Measurements from ENCODE around the gene HKDC1.

Gene HKDC1

DNA sequence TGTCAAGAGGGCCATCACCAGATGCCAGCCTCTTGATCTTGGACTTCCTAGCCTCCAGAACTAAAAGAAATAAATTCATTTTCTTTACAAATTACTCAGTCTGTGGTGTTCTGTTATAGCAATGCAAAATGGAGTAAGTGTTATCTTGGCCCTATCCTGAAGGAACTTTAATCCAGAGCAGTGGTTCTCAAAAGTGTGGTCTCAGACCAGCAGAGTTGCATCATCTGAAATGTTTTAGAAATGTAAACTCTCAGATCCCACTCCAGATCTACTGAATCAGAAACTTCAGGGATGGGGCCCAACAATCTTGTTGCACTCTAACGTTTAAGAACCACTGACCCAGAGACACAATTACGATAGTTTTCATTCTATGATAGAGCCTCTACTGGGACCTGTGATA lies 43.3 kb upstream of the HKDC1 start:
- ATAC-seq = no peak
- TF ChIP-seq BACH2 (CRISPR knock-in tag; IDR thresholded peaks at IDR 0.05; ENCODE audit: borderline replicate concordance) (no peak), ESRRG (CRISPR knock-in tag; IDR thresholded peaks at IDR 0.05) (no peak), ZC3H10 (CRISPR knock-in tag; IDR thresholded peaks at IDR 0.05) (no peak), ZFP3 (CRISPR knock-in tag; IDR thresholded peaks at IDR 0.05) (no peak), OSR1 (CRISPR knock-in tag; IDR thresholded peaks at IDR 0.05) (no peak), SNAI2 (CRISPR knock-in tag; IDR thresholded peaks at IDR 0.05) (no peak), TOX (CRISPR knock-in tag; IDR thresholded peaks at IDR 0.05; ENCODE audit: borderline replicate concordance) (no peak), ZNF70 (CRISPR knock-in tag; IDR thresholded peaks at IDR 0.05) (no peak), TCF4 (CRISPR knock-in tag; IDR thresholded peaks at IDR 0.05; ENCODE audit: borderline replicate concordance) (no peak), ZNF8 (CRISPR knock-in tag; IDR thresholded peaks at IDR 0.05) (no peak), ZNF565 (CRISPR knock-in tag; conservative IDR thresholded peaks at IDR 0.05; ENCODE audit: low read depth) (no peak), ZFP30 (CRISPR knock-in tag; IDR thresholded peaks at IDR 0.05) (no peak), CSDC2 (CRISPR knock-in tag; IDR thresholded peaks at IDR 0.05) (no peak), GLIS3 (CRISPR knock-in tag; IDR thresholded peaks at IDR 0.05) (no peak), RARB (CRISPR knock-in tag; IDR thresholded peaks at IDR 0.05) (no peak), ISL1 (CRISPR knock-in tag; IDR thresholded peaks at IDR 0.05) (no peak)
- TF ChIP-seq, protein P1, sequence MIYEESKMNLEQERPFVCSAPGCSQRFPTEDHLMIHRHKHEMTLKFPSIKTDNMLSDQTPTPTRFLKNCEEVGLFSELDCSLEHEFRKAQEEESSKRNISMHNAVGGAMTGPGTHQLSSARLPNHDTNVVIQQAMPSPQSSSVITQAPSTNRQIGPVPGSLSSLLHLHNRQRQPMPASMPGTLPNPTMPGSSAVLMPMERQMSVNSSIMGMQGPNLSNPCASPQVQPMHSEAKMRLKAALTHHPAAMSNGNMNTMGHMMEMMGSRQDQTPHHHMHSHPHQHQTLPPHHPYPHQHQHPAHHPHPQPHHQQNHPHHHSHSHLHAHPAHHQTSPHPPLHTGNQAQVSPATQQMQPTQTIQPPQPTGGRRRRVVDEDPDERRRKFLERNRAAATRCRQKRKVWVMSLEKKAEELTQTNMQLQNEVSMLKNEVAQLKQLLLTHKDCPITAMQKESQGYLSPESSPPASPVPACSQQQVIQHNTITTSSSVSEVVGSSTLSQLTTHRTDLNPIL (CRISPR knock-in tag; IDR thresholded peaks at IDR 0.05; ENCODE audit: low read depth) = no peak
- TF ChIP-seq, protein P2, sequence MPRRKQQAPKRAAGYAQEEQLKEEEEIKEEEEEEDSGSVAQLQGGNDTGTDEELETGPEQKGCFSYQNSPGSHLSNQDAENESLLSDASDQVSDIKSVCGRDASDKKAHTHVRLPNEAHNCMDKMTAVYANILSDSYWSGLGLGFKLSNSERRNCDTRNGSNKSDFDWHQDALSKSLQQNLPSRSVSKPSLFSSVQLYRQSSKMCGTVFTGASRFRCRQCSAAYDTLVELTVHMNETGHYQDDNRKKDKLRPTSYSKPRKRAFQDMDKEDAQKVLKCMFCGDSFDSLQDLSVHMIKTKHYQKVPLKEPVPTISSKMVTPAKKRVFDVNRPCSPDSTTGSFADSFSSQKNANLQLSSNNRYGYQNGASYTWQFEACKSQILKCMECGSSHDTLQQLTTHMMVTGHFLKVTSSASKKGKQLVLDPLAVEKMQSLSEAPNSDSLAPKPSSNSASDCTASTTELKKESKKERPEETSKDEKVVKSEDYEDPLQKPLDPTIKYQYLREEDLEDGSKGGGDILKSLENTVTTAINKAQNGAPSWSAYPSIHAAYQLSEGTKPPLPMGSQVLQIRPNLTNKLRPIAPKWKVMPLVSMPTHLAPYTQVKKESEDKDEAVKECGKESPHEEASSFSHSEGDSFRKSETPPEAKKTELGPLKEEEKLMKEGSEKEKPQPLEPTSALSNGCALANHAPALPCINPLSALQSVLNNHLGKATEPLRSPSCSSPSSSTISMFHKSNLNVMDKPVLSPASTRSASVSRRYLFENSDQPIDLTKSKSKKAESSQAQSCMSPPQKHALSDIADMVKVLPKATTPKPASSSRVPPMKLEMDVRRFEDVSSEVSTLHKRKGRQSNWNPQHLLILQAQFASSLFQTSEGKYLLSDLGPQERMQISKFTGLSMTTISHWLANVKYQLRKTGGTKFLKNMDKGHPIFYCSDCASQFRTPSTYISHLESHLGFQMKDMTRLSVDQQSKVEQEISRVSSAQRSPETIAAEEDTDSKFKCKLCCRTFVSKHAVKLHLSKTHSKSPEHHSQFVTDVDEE (CRISPR knock-in tag; IDR thresholded peaks at IDR 0.05) = no peak
- TF ChIP-seq, protein P3, sequence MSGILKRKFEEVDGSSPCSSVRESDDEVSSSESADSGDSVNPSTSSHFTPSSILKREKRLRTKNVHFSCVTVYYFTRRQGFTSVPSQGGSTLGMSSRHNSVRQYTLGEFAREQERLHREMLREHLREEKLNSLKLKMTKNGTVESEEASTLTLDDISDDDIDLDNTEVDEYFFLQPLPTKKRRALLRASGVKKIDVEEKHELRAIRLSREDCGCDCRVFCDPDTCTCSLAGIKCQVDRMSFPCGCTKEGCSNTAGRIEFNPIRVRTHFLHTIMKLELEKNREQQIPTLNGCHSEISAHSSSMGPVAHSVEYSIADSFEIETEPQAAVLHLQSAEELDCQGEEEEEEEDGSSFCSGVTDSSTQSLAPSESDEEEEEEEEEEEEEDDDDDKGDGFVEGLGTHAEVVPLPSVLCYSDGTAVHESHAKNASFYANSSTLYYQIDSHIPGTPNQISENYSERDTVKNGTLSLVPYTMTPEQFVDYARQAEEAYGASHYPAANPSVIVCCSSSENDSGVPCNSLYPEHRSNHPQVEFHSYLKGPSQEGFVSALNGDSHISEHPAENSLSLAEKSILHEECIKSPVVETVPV (CRISPR knock-in tag; IDR thresholded peaks at IDR 0.05) = no peak

- ATAC-seq = peak; percentile 56
Measured at GRCh38 chr10:69179089-69179742, 40.9 kb upstream of the HKDC1 start.

DNA sequence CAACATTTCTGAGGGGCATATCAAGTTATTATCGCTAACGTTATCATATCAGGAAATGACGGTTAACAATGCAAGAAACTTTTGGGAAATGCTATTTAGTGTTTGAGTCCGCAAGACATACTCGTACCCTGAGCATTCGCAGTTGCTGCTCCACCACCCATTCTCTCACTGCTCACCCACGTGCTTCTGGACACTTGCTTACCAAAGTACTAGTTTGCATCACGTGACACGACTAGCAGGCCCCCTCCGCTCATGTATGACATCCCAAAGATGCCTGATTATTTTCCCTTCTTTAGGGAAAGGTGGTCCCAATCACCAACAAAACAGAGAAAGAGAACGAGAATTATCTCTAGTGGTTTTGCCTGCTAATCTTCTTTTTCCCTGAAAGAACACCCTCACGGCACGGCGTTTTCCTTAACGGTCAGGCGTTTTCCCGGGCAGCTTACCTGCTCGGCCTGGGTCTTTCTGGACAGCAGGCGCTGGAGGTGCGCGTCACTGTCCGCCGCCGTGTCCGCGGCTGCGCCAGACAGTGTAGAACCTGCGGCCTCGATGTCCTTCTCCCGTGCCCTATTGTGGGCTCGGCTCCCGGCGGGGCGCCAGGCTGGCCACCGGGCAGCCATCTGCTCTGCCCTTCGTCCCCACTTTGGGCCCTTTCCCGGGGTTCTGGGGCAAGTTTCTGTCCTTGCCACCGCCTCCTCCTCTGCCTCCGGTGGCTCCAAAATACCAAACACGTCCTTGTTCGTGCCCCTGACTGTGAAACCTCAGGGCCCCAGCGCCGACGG lies 40.2 kb upstream of the HKDC1 start, which contains the start of gene SUPV3L1:
SUPV3L1 (plus strand) TSS at position 492 of the 782 bp plus-strand sequence; CDS start at position 550, 58 bp downstream.
- ATAC-seq = peak; percentile 92
- TF ChIP-seq CSDC2 (CRISPR knock-in tag; IDR thresholded peaks at IDR 0.05) (no peak), ZFP3 (CRISPR knock-in tag; IDR thresholded peaks at IDR 0.05) (0 out of 2 replicates have a peak, but pooled peaks have one; percentile 33), OSR1 (CRISPR knock-in tag; IDR thresholded peaks at IDR 0.05) (no peak), GLIS3 (CRISPR knock-in tag; IDR thresholded peaks at IDR 0.05) (no peak), ISL1 (CRISPR knock-in tag; IDR thresholded peaks at IDR 0.05) (0 out of 2 replicates have a peak, but pooled peaks have one; percentile 6), SNAI2 (CRISPR knock-in tag; IDR thresholded peaks at IDR 0.05) (no peak; the same call in 1 of the 2 replicates), ARNTL (CRISPR knock-in tag; IDR thresholded peaks at IDR 0.05; ENCODE audit: borderline replicate concordance, low read depth) (no peak), ESRRG (CRISPR knock-in tag; IDR thresholded peaks at IDR 0.05) (no peak), ZNF565 (CRISPR knock-in tag; conservative IDR thresholded peaks at IDR 0.05; ENCODE audit: low read depth) (0 out of 2 replicates have a peak, but pooled peaks have one; percentile 29), BACH2 (CRISPR knock-in tag; IDR thresholded peaks at IDR 0.05; ENCODE audit: borderline replicate concordance) (no peak), ZNF70 (CRISPR knock-in tag; IDR thresholded peaks at IDR 0.05) (no peak)
- TF ChIP-seq, protein P1 (CRISPR knock-in tag; IDR thresholded peaks at IDR 0.05; ENCODE audit: low read depth) = peak; percentile 10; the same call in 1 of the 2 replicates
- TF ChIP-seq, protein P2 (CRISPR knock-in tag; IDR thresholded peaks at IDR 0.05) = no peak

More at GRCh38 chr10:69179089-69179742, 40.9 kb upstream of the HKDC1 start:
- TF ChIP-seq POU6F1 (CRISPR knock-in tag; IDR thresholded peaks at IDR 0.05; ENCODE audit: borderline replicate concordance, low read depth) = no peak
- TF ChIP-seq RARB (CRISPR knock-in tag; IDR thresholded peaks at IDR 0.05) = no peak
